RKO (cell line): Measurements from ENCODE around the gene CDKN2C.
A peak's percentile ranks its signal among the peaks of the same experiment; 100 is the strongest.
"Not testable (repeated sequence)": the region's sequence is repeated elsewhere in the genome, so short reads cannot be mapped to it uniquely, and the experiment has no call there.

Source experiments
- DNase-seq: peaks from one replicate; pipeline ENCODE4 v3.0.0-alpha.2; 2016; ENCODE audit warnings: low spot score

The CDKN2C gene

GRCh38 chr1:50979937-50980336 is 9.9 kb downstream of the CDKN2C start:
- no peak for DNase-seq

GRCh38 chr1:50980505-50980904 is 10.5 kb downstream of the CDKN2C start:
- DNase-seq = no peak

GRCh38 chr1:50981741-50982140 is 11.7 kb downstream of the CDKN2C start:
- no peak for DNase-seq

GRCh38 chr1:50982611-50983010 is 12.6 kb downstream of the CDKN2C start:
- DNase-seq = no peak

GRCh38 chr1:50983219-50983802 is 13.3 kb downstream of the CDKN2C start:
- DNase-seq = no peak

GRCh38 chr1:50985094-50985493 is 15.0 kb downstream of the CDKN2C start:
- DNase-seq = no peak

GRCh38 chr1:50986653-50987052 is 16.6 kb downstream of the CDKN2C start:
- DNase-seq = peak; percentile 31

GRCh38 chr1:50989694-50990093 is 19.6 kb downstream of the CDKN2C start:
- DNase-seq = no peak

- DNase-seq = no peak
Observed at GRCh38 chr1:50992532-50993318, 22.7 kb downstream of the CDKN2C start.

GRCh38 chr1:50993645-50994044 is 23.6 kb downstream of the CDKN2C start:
- DNase-seq = no peak

- no peak for DNase-seq
Observed at GRCh38 chr1:50994997-50995396, 25.0 kb downstream of the CDKN2C start.

- DNase-seq = no peak
Observed at GRCh38 chr1:50995651-50996050, 25.6 kb downstream of the CDKN2C start.

- no peak for DNase-seq
Observed at GRCh38 chr1:50996083-50996482, 26.0 kb downstream of the CDKN2C start.

GRCh38 chr1:50999375-50999774 is 29.3 kb downstream of the CDKN2C start:
- not testable (repeated sequence) for DNase-seq

GRCh38 chr1:51000160-51000559 is 30.1 kb downstream of the CDKN2C start:
- no peak for DNase-seq

GRCh38 chr1:51000651-51001050 is 30.6 kb downstream of the CDKN2C start:
- DNase-seq = no peak

GRCh38 chr1:51002516-51002915 is 32.5 kb downstream of the CDKN2C start:
- no peak for DNase-seq

GRCh38 chr1:51005549-51005948 is 35.5 kb downstream of the CDKN2C start:
- not testable (repeated sequence) for DNase-seq

GRCh38 chr1:51009381-51009780 is 39.3 kb downstream of the CDKN2C start:
- no peak for DNase-seq

GRCh38 chr1:51014878-51015277 is 44.8 kb downstream of the CDKN2C start:
- DNase-seq = no peak

GRCh38 chr1:51019811-51020210 is 49.8 kb downstream of the CDKN2C start:
- DNase-seq = no peak
